ENCODE results near the gene MAGEA8. TPM values are rescaled to one million over a fixed set of nuclear protein-coding genes. Genes with fewer than 3 reads are reported as not detected.

The MAGEA8 gene
- total RNA-seq, 2 donors from 2014 or later: not detected

- no peak overlapping the region for H3K27ac ChIP-seq
- no peaks in the 10 kb centered on the region for H3K4me1 ChIP-seq (ENCODE audit: control insufficient read depth in 1 of 2, low read depth in 2 of 2)
- no peak for TF ChIP-seq CTCF (IDR thresholded peaks at IDR 0.05)
- H3K27me3 ChIP-seq (replicated peaks; ENCODE audit: insufficient read depth): no peaks in the 10 kb centered on the region
- H3K9me3 ChIP-seq: no peaks in the 10 kb centered on the region
- no peak overlapping the region for H3K4me3 ChIP-seq
- ATAC-seq (ENCODE audit: insufficient number of reproducible peaks, low FRiP score, low read depth): no peak
- H3K36me3 ChIP-seq: no peaks in the 10 kb centered on the region
- DNase-seq (ENCODE audit: low spot score): no peak
These were observed 17.6 kb downstream of the MAGEA8 start for GRCh38 chrX:149898554-149898953.

GRCh38 chrX:149903889-149904748, 23.1 kb downstream of the MAGEA8 start:
- DNase-seq (ENCODE audit: low spot score) (no peak), ATAC-seq (ENCODE audit: insufficient number of reproducible peaks, low FRiP score, low read depth) (no peak)
- no peaks in the 10 kb centered on the region for H3K4me1 ChIP-seq (ENCODE audit: control insufficient read depth in 1 of 2, low read depth in 2 of 2)
- H3K27me3 ChIP-seq (replicated peaks; ENCODE audit: insufficient read depth): no peaks in the 10 kb centered on the region
- no peaks in the 10 kb centered on the region for H3K9me3 ChIP-seq
- no peak for TF ChIP-seq CTCF (IDR thresholded peaks at IDR 0.05)
- H3K36me3 ChIP-seq: no peaks in the 10 kb centered on the region
- H3K27ac ChIP-seq: no peak overlapping the region
- H3K4me3 ChIP-seq: peak overlapping the region; percentile 38

GRCh38 chrX:149908308-149908707, 27.3 kb downstream of the MAGEA8 start:
- no peak for ATAC-seq (ENCODE audit: insufficient number of reproducible peaks, low FRiP score, low read depth)
- TF ChIP-seq CTCF (IDR thresholded peaks at IDR 0.05): no peak
- no peaks in the 10 kb centered on the region for H3K27me3 ChIP-seq (replicated peaks; ENCODE audit: insufficient read depth)

GRCh38 chrX:149908727-149909126, 27.7 kb downstream of the MAGEA8 start:
- TF ChIP-seq CTCF (IDR thresholded peaks at IDR 0.05): no peak
- H3K27me3 ChIP-seq (replicated peaks; ENCODE audit: insufficient read depth): no peaks in the 10 kb centered on the region
- no peak overlapping the region for H3K27ac ChIP-seq
- no peaks in the 10 kb centered on the region for H3K9me3 ChIP-seq
- H3K36me3 ChIP-seq: no peaks in the 10 kb centered on the region
- H3K4me3 ChIP-seq: no peak overlapping the region
- no peaks in the 10 kb centered on the region for H3K4me1 ChIP-seq (ENCODE audit: control insufficient read depth in 1 of 2, low read depth in 2 of 2)
- ATAC-seq (ENCODE audit: insufficient number of reproducible peaks, low FRiP score, low read depth): no peak
- no peak for DNase-seq (ENCODE audit: low spot score)

More at GRCh38 chrX:149908308-149908707, 27.3 kb downstream of the MAGEA8 start:
- no peak for DNase-seq (ENCODE audit: low spot score)
- no peaks in the 10 kb centered on the region for H3K9me3 ChIP-seq
- no peak overlapping the region for H3K4me3 ChIP-seq
- no peaks in the 10 kb centered on the region for H3K4me1 ChIP-seq (ENCODE audit: control insufficient read depth in 1 of 2, low read depth in 2 of 2)
- no peak overlapping the region for H3K27ac ChIP-seq
- H3K36me3 ChIP-seq: no peaks in the 10 kb centered on the region

GRCh38 chrX:149909324-149910177, 28.6 kb downstream of the MAGEA8 start:
- no peak overlapping the region for H3K27ac ChIP-seq
- no peaks in the 10 kb centered on the region for H3K9me3 ChIP-seq
- DNase-seq (ENCODE audit: low spot score) (no peak), ATAC-seq (ENCODE audit: insufficient number of reproducible peaks, low FRiP score, low read depth) (no peak)
- H3K36me3 ChIP-seq: no peaks in the 10 kb centered on the region
- TF ChIP-seq CTCF (IDR thresholded peaks at IDR 0.05): no peak
- H3K4me3 ChIP-seq: no peak overlapping the region
- H3K27me3 ChIP-seq (replicated peaks; ENCODE audit: insufficient read depth): no peaks in the 10 kb centered on the region
- no peaks in the 10 kb centered on the region for H3K4me1 ChIP-seq (ENCODE audit: control insufficient read depth in 1 of 2, low read depth in 2 of 2)

Measured in thoracic aorta (tissue), 2 donors.